Measurements from ENCODE around the gene DUOXA1.
"Not testable (repeated sequence)": the region's sequence is repeated elsewhere in the genome, so short reads cannot be mapped to it uniquely, and the experiment has no call there.

Gene DUOXA1

DNA sequence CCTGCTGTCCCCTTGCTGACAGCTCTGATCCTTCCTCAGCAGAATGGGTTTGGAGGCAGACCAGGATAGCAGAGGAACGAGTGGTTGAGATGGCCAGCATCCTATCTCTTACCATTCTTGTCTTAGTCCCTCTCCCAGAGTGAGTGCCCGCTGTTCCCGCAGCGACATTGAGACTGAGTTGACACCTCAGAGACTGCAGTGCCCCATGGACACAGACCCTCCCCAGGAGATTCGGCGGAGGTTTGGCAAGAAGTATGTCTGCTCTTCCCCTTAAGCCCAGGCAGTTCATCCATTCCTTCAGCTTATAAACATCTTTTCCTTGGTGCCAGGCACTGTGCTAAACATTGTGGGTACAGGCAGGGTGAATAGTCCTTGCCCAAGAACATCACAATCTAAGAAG is 21.3 kb upstream of the DUOXA1 start:
- DNase-seq (ENCODE audit: low spot score), result no peak

DNA sequence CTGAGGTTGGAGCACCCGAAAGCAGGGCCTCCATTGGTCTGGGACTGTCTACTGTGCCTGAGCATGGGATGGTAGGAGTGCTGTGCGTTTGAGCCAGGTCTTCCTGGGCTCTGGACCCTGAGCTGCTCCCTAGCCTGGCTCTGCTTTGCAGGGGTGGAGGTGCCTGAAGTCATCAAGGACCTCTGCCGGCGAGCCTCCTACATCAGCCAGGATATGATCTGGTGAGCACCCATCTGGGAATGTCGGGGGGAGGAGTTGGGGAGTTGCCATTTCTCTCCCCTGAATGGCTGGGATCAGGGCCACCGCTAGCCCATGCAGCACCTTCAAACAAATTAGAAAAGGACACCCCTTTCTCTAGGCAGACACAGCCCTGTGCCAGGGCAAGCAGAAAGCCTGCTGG is 20.8 kb upstream of the DUOXA1 start:
- DNase-seq (ENCODE audit: low spot score), result no peak

DNA sequence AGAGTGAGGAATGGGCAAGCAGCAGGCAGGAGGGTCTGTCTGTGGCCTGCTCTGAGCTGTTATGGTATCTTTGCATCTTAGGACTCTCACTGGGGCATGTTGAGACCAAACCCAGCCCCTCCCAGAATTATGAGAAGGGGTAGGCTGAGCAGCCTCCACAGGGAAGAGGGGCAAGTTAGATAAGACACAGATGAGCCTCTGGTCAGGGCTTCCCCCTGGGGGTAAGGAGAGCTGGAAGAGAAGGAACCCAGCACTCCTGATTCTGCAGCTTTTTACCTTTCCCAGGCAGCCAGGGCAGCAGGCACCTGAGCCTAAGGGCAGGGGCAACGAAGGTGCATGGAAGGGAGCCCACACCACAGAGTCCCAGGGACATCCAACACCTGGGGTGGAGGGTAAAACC is 19.4 kb upstream of the DUOXA1 start:
- DNase-seq (ENCODE audit: low spot score), result no peak

DNA sequence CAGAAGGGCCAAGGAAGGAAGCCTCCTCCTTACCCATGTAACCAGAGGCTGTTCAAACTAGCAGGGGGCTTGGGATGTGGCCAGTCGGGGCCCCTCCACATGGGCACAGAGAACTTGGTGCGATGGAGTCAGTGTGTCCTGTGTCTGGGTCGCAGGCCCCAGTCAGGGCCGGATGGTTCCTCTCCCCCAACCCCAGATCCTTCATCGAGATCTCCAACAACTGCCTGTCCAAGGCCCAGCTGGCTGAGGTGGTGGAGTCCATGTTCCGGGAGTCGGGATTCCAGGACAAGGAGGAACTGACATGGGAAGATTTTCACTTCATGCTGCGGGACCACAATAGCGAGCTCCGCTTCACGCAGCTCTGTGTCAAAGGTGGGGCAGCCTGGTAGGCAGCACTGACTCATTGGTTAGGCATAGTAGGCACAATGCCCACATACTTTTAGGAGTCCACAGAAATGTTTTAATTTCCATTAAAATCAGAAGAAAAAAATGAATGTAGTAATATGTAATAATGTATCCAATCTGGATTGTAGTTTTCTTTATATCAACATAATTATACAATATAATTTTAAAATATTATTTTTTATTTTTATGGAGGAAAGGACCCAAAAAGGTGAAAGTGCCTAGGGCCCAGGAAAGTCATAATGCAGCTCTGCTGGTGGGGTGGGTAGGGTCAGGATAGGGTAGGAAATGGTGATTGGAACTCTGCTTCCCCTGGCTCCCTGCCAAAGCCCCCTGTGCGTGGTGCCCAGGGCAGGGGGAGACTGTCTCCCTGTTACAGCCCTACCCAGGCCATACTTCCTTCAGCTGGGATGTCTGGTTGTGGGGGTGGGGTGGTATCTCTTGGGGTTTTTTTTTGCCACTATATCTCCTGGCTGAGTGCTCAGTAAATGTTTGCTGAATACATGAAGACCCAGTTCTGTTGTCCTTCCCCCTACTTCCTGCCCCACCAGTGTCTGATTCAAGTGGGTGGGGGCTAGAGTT is 18.7 kb upstream of the DUOXA1 start:
- no peak for DNase-seq (ENCODE audit: low spot score)

DNA sequence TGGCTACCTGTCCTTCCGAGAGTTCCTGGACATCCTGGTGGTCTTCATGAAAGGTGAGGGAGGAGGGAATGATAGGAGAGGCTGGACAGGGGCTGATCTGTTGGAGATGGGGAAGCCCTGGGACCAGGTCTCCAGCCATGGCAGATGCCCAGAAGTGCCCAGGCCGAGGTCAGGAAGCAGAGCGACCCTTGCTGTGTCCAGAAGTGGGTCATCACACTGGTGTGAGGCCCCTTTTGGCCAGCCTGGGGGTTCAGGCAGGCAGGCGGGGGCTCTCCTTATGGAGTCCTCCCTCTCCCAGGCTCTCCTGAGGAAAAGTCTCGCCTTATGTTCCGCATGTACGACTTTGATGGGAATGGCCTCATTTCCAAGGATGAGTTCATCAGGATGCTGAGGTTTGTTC is 17.9 kb upstream of the DUOXA1 start:
- no peak for DNase-seq (ENCODE audit: low spot score)

DNA sequence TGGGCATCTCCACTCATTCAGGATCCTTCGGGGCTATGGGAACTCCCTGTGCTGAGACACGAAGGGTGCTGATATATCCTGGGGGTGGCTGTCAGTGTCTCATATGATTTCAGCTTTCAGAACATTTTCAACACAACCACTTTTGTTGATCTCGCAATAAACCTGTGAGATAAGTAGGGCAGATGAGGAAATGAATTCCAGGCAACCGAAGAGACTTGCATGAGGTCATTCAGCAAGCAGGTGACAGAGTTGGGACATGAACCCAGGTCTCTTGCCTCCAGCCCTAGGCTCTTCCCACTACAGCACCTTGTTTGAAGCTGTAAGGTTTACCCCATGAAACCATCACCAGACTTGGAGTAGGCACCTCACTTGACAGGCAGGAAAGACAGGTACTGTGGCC is 16.7 kb upstream of the DUOXA1 start:
- DNase-seq (ENCODE audit: low spot score), result no peak

DNA sequence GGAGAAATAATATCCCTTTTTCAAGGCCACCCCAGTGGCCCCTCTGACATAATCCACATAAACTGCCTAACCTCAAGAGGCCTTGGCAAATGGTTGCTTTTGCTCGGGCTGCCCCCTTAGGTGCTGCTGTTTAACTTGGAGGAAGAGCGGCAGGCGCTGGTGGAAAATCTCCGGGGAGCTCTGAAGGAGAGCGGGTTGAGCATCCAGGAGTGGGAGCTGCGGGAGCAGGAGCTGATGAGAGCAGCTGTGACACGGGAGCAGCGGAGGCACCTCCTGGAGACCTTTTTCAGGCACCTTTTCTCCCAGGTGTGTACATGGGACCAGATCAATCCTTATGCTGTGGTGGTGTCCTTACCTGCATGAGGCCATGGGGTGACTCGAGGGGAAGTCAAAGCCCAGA is 15.1 kb upstream of the DUOXA1 start:
- no peak for DNase-seq (ENCODE audit: low spot score)

DNA sequence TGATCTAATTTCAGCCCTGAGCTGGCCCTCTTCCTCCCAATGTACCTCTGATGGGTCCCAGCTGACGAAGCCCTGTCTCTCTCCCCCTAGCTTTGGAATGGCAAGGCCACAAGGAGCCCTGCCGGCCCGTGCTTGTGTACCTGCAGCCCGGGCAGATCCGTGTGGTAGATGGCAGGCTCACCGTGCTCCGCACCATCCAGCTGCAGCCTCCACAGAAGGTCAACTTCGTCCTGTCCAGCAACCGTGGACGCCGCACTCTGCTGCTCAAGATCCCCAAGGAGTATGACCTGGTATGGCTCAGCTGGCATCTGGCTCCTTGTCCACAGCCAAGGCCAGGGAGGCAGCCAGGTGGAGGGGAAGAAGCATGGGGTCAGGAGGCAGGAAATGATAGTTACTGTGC is 14.3 kb upstream of the DUOXA1 start:
- no peak for DNase-seq (ENCODE audit: low spot score)

DNA sequence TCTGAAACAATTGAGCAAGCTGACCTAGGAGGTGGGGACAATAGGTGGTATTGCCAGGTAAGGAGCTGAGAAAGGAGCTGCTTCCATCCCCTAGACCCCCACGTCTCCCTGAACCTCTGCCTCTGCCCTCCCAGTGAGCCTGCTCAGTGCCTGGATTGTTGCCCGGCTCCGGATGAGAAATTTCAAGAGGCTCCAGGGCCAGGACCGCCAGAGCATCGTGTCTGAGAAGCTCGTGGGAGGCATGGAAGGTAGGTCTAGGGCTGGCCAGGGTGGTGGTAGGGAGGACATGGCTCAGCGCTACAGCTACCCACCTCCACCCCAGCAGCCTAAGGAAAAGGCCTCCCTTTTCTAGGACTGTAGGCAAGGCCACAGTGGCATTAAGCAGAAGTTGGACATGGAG is 13.4 kb upstream of the DUOXA1 start:
- DNase-seq (ENCODE audit: low spot score), result no peak

DNA sequence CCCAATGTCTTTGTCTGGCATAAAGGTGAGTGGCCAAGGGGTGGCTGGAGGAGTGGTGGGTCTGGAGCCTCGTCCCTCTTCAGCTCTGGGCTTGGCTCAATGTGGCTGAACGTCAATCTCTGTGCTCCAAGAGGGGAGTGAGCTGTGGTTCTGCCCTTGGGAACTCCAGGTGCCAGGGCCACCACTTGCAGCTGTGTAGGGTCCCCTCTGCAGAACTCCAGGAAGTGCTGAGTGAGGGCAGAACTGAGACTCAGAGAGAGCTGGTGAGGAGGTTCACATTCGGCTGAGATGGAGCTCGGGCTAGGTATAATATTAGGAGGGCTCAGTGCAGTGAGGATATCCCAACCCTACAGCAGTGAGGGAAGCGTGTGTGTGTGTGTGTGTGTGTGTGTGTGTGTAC is 11.7 kb upstream of the DUOXA1 start:
- no peak for DNase-seq (ENCODE audit: low spot score)

DNA sequence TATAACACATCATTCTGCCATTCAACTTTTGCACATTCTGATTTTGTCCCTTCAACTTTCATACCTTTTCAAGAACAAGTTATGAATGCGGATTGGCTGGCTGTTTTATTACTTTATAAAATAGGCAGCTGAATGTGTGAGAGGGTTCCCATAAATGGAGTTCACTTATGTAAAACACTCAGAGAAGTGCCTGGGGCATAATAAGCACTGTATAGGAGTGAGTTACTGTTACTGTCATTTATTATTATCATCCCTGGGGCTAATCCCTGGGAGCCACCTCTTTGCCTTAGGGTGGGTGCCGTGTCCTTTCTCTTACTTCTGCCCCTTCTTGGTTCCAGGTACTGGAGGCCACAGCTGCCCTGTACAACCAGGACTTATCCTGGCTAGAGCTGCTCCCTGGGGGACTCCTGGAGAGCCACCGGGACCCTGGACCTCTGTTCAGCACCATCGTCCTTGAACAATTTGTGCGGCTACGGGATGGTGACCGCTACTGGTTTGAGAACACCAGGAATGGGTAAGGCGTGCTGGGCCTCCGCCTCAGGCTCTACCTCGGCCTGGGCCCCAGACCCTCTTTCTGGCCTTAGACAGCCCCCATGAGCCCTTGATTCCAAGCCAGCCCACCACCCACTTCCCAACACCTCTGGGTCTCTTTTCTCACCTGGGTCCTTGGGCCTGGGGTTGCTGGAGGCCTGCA is 11.0 kb upstream of the DUOXA1 start:
- DNase-seq (ENCODE audit: low spot score), result no peak

DNA sequence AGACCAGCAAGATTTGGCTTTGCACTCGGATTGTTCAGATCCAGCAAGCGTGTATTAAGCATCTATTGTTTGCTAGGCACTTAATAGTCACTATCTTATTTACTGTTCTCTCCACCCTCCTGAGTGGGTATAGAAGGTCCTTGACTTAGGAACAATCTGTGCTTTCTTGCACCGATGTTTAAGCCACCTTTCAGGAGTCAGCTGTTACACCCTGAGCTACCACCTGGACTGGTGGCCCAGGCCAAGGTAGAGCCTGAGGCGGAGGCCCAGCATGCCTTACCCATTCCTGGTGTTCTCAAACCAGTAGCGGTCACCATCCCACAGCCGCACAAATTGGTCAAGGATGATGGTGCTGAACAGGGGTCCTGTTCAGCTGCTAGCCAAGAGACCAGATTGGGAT is 10.1 kb upstream of the DUOXA1 start:
- DNase-seq (ENCODE audit: low spot score), result no peak

DNA sequence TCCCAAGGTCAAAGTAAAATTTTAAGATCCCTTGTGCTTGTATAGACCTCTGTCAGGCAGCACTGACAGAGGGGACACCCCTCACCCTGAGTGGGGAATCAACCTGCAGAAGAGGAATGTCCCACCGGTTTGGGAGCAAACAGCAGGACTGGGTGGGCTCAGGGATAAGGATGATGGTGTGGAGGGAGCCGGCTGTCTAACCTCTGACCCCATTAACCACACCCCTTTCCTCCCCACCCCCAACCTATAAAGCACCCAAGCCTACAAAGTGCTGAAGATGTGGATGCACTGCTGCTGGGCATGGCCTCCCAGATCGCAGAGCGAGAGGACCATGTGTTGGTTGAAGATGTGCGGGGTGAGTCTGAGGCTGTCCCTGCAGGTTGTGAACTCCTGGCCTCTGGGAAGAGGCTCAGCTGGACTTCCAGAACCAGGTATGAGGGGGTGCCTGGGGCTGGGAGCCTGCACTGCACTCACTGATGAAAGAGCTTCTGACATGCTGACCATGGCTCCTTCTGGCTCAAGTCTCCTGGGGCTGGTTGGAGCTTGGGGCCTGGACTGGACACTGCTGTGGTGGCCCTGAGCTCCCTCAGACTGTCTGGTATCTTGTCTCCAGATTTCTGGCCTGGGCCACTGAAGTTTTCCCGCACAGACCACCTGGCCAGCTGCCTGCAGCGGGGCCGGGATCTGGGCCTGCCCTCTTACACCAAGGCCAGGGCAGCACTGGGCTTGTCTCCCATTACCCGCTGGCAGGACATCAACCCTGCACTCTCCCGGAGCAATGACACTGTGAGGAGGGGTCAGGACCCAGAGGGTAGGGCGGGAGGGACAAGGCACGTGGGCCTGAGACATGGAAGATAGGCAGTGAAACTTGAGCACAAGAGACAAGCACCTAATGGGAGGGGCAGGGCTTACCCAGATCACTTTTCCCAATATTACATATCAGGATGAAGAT is 9.4 kb upstream of the DUOXA1 start:
- DNase-seq (ENCODE audit: low spot score), result no peak

DNA sequence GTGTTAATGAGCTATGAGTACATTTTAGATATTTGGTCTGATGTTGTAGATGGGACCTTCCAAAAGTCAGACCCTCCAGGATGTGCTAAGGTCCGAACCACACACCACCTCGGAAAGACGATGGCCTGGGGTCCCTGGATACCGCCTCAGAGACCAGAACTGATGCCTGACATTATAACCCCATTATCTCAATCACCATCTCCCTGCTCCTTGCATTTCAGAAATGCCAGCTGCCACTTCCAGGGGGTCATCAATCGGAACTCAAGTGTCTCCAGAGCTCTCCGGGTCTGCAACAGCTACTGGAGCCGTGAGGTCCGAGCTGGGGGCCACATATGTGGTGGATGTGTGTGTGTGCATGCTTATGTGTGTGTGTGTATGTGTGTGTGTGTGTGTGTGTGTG is 8.0 kb upstream of the DUOXA1 start:
- DNase-seq (ENCODE audit: low spot score), result no peak

DNA sequence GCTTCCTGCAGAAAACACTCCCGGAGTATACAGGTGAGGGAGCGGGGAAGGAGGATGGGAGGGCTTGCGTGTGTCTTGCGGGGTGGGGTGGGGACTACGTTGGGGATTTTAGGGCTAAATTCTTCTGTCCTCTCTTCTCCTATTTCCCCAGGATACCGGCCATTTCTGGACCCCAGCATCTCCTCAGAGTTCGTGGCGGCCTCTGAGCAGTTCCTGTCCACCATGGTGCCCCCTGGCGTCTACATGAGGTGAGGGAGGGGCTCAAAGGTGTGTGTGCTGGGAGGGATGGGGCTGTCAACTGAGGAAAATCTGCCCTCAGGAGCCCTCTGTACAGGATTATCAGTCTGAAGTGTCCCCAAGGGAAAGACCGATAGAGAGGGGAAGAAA is 6.7 kb upstream of the DUOXA1 start:
- no peak for DNase-seq (ENCODE audit: low spot score)

DNA sequence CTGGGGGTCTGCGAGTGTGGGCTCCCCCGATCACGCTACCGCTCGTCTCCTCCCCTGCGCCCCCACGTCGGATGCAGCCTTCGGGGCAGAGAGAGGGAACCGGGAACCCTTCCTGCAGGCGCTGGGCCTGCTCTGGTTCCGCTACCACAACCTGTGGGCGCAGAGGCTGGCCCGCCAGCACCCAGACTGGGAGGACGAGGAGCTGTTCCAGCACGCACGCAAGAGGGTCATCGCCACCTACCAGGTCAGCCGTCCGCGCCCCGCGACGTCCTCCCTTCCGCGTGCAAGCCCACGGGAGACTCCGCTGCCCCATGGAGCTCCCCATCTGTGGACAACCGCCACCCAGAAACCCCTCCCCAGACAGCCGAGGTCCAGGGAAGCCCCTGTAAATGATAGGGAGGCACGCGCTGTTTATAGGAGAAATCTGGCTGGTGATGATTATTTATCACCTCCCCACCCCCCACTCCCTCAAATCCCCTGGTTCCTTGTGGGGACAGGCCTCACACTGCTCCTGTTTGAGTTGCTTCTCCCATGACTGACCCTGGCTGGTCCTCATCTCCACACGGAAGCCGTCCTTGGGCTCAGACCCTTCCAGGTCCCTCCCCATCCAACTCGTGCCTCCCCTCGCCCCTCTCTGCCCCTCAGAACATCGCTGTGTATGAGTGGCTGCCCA is 6.2 kb upstream of the DUOXA1 start:
- not testable (repeated sequence) for DNase-seq (ENCODE audit: low spot score)

DNA sequence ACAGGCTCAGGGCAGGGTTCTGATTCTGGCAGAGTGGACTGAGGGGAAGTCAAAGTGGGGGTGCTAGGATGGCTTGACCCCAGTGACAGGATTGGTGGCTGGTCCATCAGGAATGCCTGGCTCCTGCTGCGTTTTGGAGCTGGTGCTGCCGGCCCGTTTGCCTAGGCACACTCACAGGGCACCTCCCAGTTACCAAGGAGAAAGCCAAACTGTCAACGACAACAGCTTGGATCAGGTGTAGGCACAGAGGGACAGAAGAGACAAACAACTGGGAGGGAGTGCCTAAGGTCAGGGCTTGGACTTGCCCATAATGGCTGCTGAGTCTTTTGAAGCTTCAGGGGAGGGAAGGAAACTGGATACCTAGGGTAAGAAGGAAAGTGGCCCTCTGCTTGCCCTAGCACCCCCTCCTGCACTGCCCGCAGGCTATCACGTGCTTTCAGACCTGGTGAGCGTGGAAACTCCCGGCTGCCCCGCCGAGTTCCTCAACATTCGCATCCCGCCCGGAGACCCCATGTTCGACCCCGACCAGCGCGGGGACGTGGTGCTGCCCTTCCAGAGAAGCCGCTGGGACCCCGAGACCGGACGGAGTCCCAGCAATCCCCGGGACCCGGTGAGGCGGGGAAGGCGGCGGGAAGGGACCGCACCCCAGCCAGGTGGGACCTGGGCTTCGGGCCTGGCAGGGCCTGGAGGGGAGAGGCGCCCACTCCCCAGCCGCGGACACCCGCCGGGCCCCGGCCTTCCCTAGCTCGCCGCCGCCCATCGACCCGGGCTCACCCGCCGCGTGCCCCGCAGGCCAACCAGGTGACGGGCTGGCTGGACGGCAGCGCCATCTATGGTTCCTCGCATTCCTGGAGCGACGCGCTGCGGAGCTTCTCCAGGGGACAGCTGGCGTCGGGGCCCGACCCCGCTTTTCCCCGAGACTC is 5.3 kb upstream of the DUOXA1 start:
- no peak for DNase-seq (ENCODE audit: low spot score)

DNA sequence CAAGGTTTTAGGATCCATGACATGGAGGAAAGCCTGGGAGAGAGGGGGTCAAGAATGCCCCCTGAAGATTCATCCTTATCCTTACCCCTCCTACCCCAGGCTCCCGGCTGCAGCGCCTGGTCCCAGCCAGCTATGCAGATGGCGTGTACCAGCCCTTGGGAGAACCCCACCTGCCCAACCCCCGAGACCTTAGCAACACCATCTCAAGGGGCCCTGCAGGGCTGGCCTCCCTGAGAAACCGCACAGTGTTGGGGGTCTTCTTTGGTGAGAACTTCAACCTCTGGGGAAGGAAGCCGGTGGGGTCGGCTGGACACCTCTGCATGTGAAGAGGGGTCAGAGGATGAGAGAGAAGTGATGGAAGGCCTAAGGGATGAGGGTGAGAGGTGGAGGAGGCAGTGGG is 4.4 kb upstream of the DUOXA1 start:
- no peak for DNase-seq (ENCODE audit: low spot score)

DNA sequence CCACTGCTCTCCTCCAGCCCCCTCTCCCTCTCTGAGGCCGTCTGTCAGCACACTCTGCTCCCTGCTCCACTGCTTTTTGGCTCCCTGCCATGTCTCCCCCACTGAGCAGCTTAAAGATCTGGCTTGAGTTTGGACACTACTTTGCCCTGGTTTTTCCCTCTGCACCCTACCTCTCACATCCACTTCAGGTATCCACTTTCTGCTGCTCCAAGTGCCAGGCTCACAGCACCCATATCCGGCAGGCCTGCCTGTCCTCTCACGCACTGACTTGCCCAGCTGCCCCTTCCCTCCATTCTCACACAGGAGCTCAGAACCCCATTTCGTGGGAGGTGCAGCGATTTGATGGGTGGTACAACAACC is 3.9 kb upstream of the DUOXA1 start:
- no peak for DNase-seq (ENCODE audit: low spot score)

DNA sequence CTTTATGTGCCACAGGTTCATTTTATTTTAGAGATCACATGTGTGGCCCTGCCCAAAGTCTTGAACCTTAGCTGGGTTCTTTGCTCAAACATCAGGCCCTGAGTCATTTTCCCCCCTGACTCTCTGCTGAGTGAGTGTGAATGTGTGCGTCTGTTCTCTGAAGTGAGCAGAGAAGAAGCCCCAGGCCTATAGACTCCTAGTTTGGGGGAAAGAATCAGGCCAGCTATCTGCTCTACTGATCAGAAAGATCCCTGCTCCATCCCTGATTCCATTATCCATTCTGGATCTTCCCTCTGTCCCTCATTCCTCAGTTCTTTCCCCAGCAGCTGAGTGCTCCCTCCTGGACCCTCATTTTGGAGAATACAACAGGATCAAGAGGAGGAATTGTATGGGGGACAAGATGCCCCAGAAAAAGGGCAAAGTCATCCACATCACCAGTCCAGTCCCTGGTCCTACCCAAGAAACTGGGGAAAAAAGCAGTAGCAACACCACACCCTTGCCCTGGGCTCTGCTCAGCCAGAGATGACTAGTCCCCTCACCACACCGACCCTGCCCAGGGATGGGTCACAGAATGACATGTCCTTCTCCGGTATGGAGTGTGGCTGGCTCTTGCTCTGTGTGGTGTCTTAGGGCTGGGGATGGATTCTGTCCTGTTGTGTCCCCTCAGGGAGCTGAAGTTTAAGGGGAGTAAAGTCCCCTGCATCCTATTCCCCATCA is 3.3 kb upstream of the DUOXA1 start:
- DNase-seq (ENCODE audit: low spot score), result no peak
